Retinal pigment epithelial cell (primary cell): Measurements from ENCODE around the gene GFRA1.

Experiments used
- DNase-seq: peaks from one replicate; pipeline ENCODE4 v3.0.0-alpha.2; 2010; ENCODE audit warnings: low read depth
- H3K4me3 ChIP-seq: 2 replicates; pipeline ENCODE4 v1.5.1; 2011; ENCODE audit warnings: mild to moderate bottlenecking, low read length, control low read depth, moderate library complexity
- TF ChIP-seq, protein P1 (sequence below): conservative IDR thresholded peaks from 2 replicates; pipeline ENCODE4 v1.5.1; 2011; ENCODE audit warnings: low read depth, low read length, control low read depth, inconsistent platforms

The GFRA1 gene

DNA sequence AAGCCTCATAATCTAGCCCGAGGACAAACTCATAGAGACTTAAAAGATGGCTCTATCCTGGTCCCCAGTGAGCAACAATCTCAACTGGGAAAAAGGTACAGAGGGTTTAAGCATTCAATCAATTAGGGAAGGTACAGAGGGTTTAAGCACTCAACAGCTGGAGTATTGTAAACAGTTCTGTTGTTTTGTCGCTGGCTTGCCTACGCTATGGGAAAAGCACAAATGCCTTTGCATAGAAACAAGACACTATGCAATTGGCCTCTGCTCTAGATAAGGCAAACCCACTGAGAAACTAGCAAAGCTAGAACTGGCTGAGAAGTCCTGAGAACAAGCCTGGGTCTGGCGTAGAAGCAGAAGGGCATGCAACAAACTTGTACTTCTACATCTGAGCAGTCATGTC lies 69.3 kb downstream of the GFRA1 start:
- DNase-seq = no peak
- TF ChIP-seq, protein P1, sequence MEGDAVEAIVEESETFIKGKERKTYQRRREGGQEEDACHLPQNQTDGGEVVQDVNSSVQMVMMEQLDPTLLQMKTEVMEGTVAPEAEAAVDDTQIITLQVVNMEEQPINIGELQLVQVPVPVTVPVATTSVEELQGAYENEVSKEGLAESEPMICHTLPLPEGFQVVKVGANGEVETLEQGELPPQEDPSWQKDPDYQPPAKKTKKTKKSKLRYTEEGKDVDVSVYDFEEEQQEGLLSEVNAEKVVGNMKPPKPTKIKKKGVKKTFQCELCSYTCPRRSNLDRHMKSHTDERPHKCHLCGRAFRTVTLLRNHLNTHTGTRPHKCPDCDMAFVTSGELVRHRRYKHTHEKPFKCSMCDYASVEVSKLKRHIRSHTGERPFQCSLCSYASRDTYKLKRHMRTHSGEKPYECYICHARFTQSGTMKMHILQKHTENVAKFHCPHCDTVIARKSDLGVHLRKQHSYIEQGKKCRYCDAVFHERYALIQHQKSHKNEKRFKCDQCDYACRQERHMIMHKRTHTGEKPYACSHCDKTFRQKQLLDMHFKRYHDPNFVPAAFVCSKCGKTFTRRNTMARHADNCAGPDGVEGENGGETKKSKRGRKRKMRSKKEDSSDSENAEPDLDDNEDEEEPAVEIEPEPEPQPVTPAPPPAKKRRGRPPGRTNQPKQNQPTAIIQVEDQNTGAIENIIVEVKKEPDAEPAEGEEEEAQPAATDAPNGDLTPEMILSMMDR = no peak
- H3K4me3 ChIP-seq = no peak overlapping the region

DNA sequence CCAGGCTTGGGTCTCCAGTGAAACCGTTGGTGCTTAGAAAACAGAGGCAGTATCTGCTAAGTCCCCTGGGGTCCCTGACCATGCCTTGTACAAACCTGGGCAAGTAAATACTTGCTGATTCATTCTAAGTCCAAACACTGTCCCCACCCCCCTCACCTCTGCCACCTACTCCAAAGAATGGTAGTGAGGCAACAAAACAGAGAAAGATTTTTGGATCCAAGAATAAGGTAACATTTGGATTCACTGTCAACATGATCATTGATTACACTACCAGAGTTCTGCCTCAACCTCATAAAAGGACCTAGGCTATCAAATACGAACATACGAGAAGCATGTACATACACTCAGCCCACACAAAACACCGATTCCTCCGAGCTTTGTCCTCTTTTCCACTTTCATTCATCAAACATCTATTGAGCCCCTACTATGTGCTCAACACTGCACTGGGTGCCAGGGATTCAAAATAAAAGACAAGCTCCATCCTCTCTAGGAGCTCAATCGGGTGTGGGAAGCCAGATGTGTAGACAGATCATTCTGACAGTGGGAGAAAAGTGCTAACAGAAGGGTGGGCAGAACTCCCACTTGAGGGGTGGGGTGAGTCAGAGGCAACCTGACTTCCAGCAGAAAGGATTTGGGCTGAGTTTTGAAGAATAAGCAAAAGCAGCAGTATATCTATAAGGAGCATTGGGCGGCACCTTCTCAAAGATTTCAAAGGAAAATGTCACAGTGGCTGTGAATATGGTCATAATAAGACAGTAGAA lies 71.2 kb downstream of the GFRA1 start:
- TF ChIP-seq, protein P1 = no peak
- DNase-seq = no peak
- no peak overlapping the region for H3K4me3 ChIP-seq

GRCh38 chr10:116201011-116201410 lies 72.0 kb downstream of the GFRA1 start:
- H3K4me3 ChIP-seq = no peak overlapping the region
- TF ChIP-seq, protein P1 = no peak
- no peak for DNase-seq

DNA sequence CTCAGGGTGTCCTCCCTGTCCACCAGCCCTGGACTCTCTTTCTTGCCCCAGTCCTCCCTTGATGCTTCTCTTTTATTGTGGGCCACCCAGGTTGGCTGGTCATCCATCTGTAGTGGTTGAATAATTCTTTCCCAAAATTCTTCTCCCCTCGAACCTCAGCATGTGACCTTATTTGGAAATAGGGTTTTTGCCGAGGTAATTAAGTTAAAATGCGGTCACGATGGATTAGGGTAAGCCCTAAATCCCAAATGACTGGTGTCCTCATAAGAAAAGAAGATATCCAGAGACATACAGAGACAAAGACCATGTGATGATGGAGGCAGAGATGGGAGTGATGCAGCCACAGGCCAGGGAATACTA lies 74.3 kb downstream of the GFRA1 start:
- TF ChIP-seq, protein P1 = no peak
- no peak overlapping the region for H3K4me3 ChIP-seq
- DNase-seq = no peak

GRCh38 chr10:116197946-116198675 lies 74.9 kb downstream of the GFRA1 start:
- no peak overlapping the region for H3K4me3 ChIP-seq
- TF ChIP-seq, protein P1 = no peak
- DNase-seq = no peak

GRCh38 chr10:116195583-116195982 lies 77.4 kb downstream of the GFRA1 start:
- DNase-seq = no peak
- no peak overlapping the region for H3K4me3 ChIP-seq
- TF ChIP-seq, protein P1 = no peak

DNA sequence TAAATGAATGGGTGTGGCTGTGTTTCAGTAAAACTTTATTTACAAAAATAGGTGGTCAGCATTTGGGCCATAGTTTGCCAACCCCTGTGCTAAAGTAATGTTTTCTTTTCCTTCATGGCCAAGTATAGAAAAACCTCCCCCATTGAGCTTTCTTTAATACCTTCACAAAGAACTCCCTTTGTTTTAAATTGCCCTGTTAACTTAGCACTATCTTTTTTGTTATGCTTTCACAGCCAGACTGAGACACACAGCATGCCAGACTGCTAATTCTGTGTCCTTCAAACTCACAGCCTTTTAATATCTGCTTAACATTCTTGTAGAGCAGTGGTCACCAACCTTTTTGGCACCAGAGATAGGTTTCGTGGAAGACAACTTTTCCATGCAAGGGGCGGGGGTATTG lies 78.0 kb downstream of the GFRA1 start:
- no peak overlapping the region for H3K4me3 ChIP-seq
- no peak for DNase-seq
- TF ChIP-seq, protein P1 = no peak
